Natural killer cell treated with Interleukin-12 subunit alpha and Interleukin-12 subunit beta and Interleukin-15 and Interleukin-18, amount 100 ng/mL, for 72 hours (primary cell): Measurements from ENCODE around the gene RBP5. TPM values are rescaled to one million over a fixed set of nuclear protein-coding genes. Genes with fewer than 3 reads are reported as not detected.
"Not testable (repeated sequence)": the region's sequence is repeated elsewhere in the genome, so short reads cannot be mapped to it uniquely, and the experiment has no call there.

Experiments used
- ATAC-seq, 2 donors: fragments of 150-1000 bp; cut with Tn5 transposase in 1 of 2; sonication (Bioruptor Pico), chemical (Tn5 transposase) in 1 of 2; 2 replicates each; pipeline ENCODE4 v1.10.0; 2021
- DNase-seq: peaks from one replicate; pipeline ENCODE4 v3.0.0; 2022; ENCODE audit warnings: low spot score
- H3K27ac Mint-ChIP-seq, 2 donors: 1 replicate in 1 of 2; 2 replicates in 1 of 2; pipeline ENCODE4 v1.8.0; 2022; ENCODE audit warnings: mixed read lengths in 2 of 2, mild to moderate bottlenecking in 1 of 2, moderate library complexity in 1 of 2
- H3K27me3 Mint-ChIP-seq, 2 donors: 1 replicate in 1 of 2; 2 replicates in 1 of 2; pipeline ENCODE4 v1.8.0; 2022; ENCODE audit warnings: mixed read lengths in 2 of 2
- H3K36me3 Mint-ChIP-seq: one replicate; pipeline ENCODE4 v1.8.0; 2022; ENCODE audit warnings: mixed read lengths
- H3K4me1 Mint-ChIP-seq, 2 donors: 1 replicate in 1 of 2; 2 replicates in 1 of 2; pipeline ENCODE4 v1.8.0; 2022; ENCODE audit warnings: low read depth in 2 of 2, mixed read lengths in 2 of 2, mild to moderate bottlenecking in 1 of 2
- H3K4me3 Mint-ChIP-seq: one replicate; pipeline ENCODE4 v1.8.0; 2022; ENCODE audit warnings: mixed read lengths
- H3K9me3 Mint-ChIP-seq: 2 replicates; pipeline ENCODE4 v1.8.0; 2022; ENCODE audit warnings: mixed read lengths
- total RNA-seq, 2 donors: library from RNA; stranded (reverse); gene quantifications; one replicate each; pipeline ENCODE4 v1.2.3, GENCODE V29; 2022

Gene RBP5
- total RNA-seq, 2 donors from 2014 or later, result not detected

GRCh38 chr12:7108796-7109571 is 19.7 kb downstream of the RBP5 start, which contains the start of gene C1RL:
TSS of gene C1RL (minus strand) at chr12:7109214. CDS start at chr12:7109180, 34 bp downstream.
- H3K4me3 Mint-ChIP-seq, result peak within 1 kb of the TSS; percentile 94
- H3K27me3 Mint-ChIP-seq, result no peaks in the 10 kb centered on the region

GRCh38 chr12:7108003-7108795 is 20.5 kb downstream of the RBP5 start:
- peak; percentile 89 for DNase-seq
- H3K9me3 Mint-ChIP-seq, result peaks cover 5% of the 10 kb centered on the region
- H3K4me3 Mint-ChIP-seq, result peak overlapping the region; percentile 94
- ATAC-seq, result peak; percentile 94 to 98
- no peaks in the 10 kb centered on the region for H3K27me3 Mint-ChIP-seq
- peaks cover 13% of the 10 kb centered on the region for H3K36me3 Mint-ChIP-seq
- H3K4me1 Mint-ChIP-seq, result peaks cover 31 to 36% of the 10 kb centered on the region in 2 donors
- H3K27ac Mint-ChIP-seq, result peak overlapping the region; percentile 88 to 93

More at GRCh38 chr12:7108796-7109571, 19.7 kb downstream of the RBP5 start, which contains the start of gene C1RL:
- Mint-ChIP-seq H3K27ac (peak within 1 kb of the TSS; percentile 88 to 93), H3K36me3 (peaks cover 13% of the 10 kb centered on the region), H3K9me3 (peaks cover 5% of the 10 kb centered on the region), H3K4me1 (peaks cover 29 to 34% of the 10 kb centered on the region in 2 donors)
- peak; percentile 86 for DNase-seq
- peak; percentile 48 to 65 for ATAC-seq

GRCh38 chr12:7107636-7108002 is 21.1 kb downstream of the RBP5 start:
- Mint-ChIP-seq H3K4me1 (peaks cover 37 to 38% of the 10 kb centered on the region in 2 donors), H3K27ac (peak overlapping the region; percentile 88 to 93), H3K36me3 (peaks cover 13% of the 10 kb centered on the region), H3K27me3 (no peaks in the 10 kb centered on the region), H3K4me3 (peak overlapping the region; percentile 94), H3K9me3 (peaks cover 5% of the 10 kb centered on the region)
- DNase-seq, result no peak
- peak in 1 of 2 donors; percentile 16 for ATAC-seq

GRCh38 chr12:7107181-7107580 is 21.5 kb downstream of the RBP5 start:
- Mint-ChIP-seq H3K36me3 (peaks cover 13% of the 10 kb centered on the region), H3K4me1 (peaks cover 41% of the 10 kb centered on the region in 2 donors)
- not testable (repeated sequence) for H3K9me3 Mint-ChIP-seq, H3K27me3 Mint-ChIP-seq, DNase-seq, ATAC-seq, H3K4me3 Mint-ChIP-seq, H3K27ac Mint-ChIP-seq

- DNase-seq (no peak), ATAC-seq (no peak)
- Mint-ChIP-seq H3K27ac (peak overlapping the region in 1 of 2 donors; percentile 14), H3K27me3 (no peaks in the 10 kb centered on the region), H3K4me1 (peaks cover 41 to 42% of the 10 kb centered on the region in 2 donors), H3K36me3 (peaks cover 13% of the 10 kb centered on the region), H3K9me3 (peaks cover 5% of the 10 kb centered on the region), H3K4me3 (peak overlapping the region; percentile 45)
Measured at GRCh38 chr12:7106082-7106481, 22.6 kb downstream of the RBP5 start.

- ATAC-seq (no peak), DNase-seq (no peak)
- Mint-ChIP-seq H3K27ac (peak overlapping the region in 1 of 2 donors; percentile 15), H3K27me3 (no peaks in the 10 kb centered on the region), H3K4me1 (peaks cover 28 to 35% of the 10 kb centered on the region in 2 donors), H3K36me3 (peaks cover 13% of the 10 kb centered on the region), H3K9me3 (peaks cover 5% of the 10 kb centered on the region), H3K4me3 (no peak overlapping the region)
Measured at GRCh38 chr12:7103837-7104584, 24.7 kb downstream of the RBP5 start.

- Mint-ChIP-seq H3K27ac (peak overlapping the region in 1 of 2 donors; percentile 15), H3K9me3 (peaks cover 5% of the 10 kb centered on the region), H3K27me3 (no peaks in the 10 kb centered on the region), H3K4me1 (peaks cover 22 to 25% of the 10 kb centered on the region in 2 donors), H3K36me3 (peaks cover 13% of the 10 kb centered on the region), H3K4me3 (no peak overlapping the region)
- DNase-seq, result no peak
- ATAC-seq, result no peak
Measured at GRCh38 chr12:7102582-7102981, 26.1 kb downstream of the RBP5 start.

GRCh38 chr12:7101694-7102131 is 27.0 kb downstream of the RBP5 start:
- Mint-ChIP-seq H3K4me3 (no peak overlapping the region), H3K9me3 (peaks cover 5% of the 10 kb centered on the region), H3K36me3 (peaks cover 13% of the 10 kb centered on the region), H3K27me3 (no peaks in the 10 kb centered on the region), H3K27ac (no peak overlapping the region), H3K4me1 (peaks cover 20 to 24% of the 10 kb centered on the region in 2 donors)
- DNase-seq (no peak), ATAC-seq (no peak)

- ATAC-seq (no peak), DNase-seq (no peak)
- H3K4me1 Mint-ChIP-seq, result peaks cover 15 to 21% of the 10 kb centered on the region in 2 donors
- H3K4me3 Mint-ChIP-seq, result no peak overlapping the region
- no peaks in the 10 kb centered on the region for H3K27me3 Mint-ChIP-seq
- no peak overlapping the region for H3K27ac Mint-ChIP-seq
- H3K36me3 Mint-ChIP-seq, result peaks cover 8% of the 10 kb centered on the region
- H3K9me3 Mint-ChIP-seq, result peaks cover 5% of the 10 kb centered on the region
Measured at GRCh38 chr12:7101047-7101693, 27.5 kb downstream of the RBP5 start.

GRCh38 chr12:7100239-7100638 is 28.4 kb downstream of the RBP5 start:
- no peaks in the 10 kb centered on the region for H3K27me3 Mint-ChIP-seq
- no peaks in the 10 kb centered on the region for H3K36me3 Mint-ChIP-seq
- H3K4me3 Mint-ChIP-seq, result no peak overlapping the region
- H3K27ac Mint-ChIP-seq, result no peak overlapping the region
- no peaks in the 10 kb centered on the region for H3K9me3 Mint-ChIP-seq
- ATAC-seq (no peak), DNase-seq (no peak)
- H3K4me1 Mint-ChIP-seq, result peaks cover 11 to 14% of the 10 kb centered on the region in 2 donors

- Mint-ChIP-seq H3K36me3 (no peaks in the 10 kb centered on the region), H3K4me1 (peaks cover 11 to 14% of the 10 kb centered on the region in 2 donors), H3K27ac (no peak overlapping the region), H3K27me3 (no peaks in the 10 kb centered on the region), H3K4me3 (no peak overlapping the region), H3K9me3 (no peaks in the 10 kb centered on the region)
- ATAC-seq, result no peak
- DNase-seq, result no peak
Measured at GRCh38 chr12:7099290-7099996, 29.2 kb downstream of the RBP5 start.

- Mint-ChIP-seq H3K4me3 (no peak overlapping the region), H3K4me1 (peaks cover 4 to 5% of the 10 kb centered on the region in 2 donors), H3K36me3 (no peaks in the 10 kb centered on the region), H3K27me3 (no peaks in the 10 kb centered on the region), H3K27ac (no peak overlapping the region), H3K9me3 (no peaks in the 10 kb centered on the region)
- no peak for DNase-seq
- peak in 1 of 2 donors; percentile 20 for ATAC-seq
Measured at GRCh38 chr12:7096979-7097378, 31.7 kb downstream of the RBP5 start.
